Measurements from ENCODE around the gene SLC22A23. TPM values are rescaled to one million over a fixed set of nuclear protein-coding genes. Genes with fewer than 3 reads are reported as not detected.

Gene SLC22A23
- total RNA-seq, 1 donor from 2014 or later: 14.6 TPM

- H3K4me3 Mint-ChIP-seq: no peak overlapping the region
- H3K36me3 Mint-ChIP-seq (ENCODE audit: low read depth): peaks cover 14% of the 10 kb centered on the region
- H3K4me1 Mint-ChIP-seq: peaks cover 18% of the 10 kb centered on the region
- H3K27ac Mint-ChIP-seq (ENCODE audit: unreplicated experiment): peak overlapping the region; percentile 43
- DNase-seq (ENCODE audit: low read depth, low spot score): no peak
- H3K9me3 Mint-ChIP-seq: no peaks in the 10 kb centered on the region
- no peak for TF ChIP-seq CTCF (conservative IDR thresholded peaks at IDR 0.05)
- H3K27me3 Mint-ChIP-seq (ENCODE audit: low read depth): no peaks in the 10 kb centered on the region
These were observed 180.4 kb downstream of the SLC22A23 start for GRCh38 chr6:3276174-3277167.

DNA sequence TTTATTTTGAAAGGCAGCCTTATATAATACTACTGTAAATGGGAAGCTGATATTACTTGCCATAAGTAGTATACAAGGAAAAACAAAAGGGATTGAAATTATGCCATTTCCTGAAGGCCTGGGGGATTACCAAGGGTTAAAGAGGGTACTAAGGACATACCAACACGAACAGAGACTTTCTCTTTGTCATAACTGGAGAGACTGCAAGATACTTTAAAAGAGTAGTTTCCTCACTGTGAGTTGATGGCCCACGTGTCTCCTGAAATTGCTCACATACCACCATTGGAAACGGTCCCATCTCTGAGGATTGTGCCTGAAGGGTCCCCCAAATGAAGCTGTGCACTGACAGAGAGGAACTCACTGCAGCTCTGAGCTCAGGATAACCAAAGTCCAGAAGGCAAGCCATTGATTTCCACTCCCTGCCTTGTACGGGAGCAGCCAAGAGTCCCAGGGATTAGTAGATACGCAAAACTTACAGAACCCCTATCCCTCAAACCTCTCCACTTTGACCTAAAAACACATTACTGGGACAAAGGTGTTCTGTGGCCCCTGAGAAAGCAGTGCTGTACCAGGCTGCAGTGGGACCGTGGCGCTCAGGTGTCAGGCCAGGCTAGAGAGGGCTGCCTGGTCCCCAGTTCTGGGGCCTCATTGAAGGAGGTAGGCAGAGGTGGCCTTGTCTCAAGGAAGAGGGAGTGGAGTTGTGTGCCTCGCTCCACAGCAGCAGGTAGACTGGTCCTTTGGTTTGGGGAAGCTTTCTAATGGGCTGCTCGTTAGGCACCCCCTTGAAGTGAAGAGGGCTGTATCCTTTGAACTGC lies 182.9 kb downstream of the SLC22A23 start:
- Mint-ChIP-seq H3K4me1 (peaks cover 5% of the 10 kb centered on the region), H3K4me3 (no peak overlapping the region), H3K27me3 (ENCODE audit: low read depth) (no peaks in the 10 kb centered on the region), H3K27ac (ENCODE audit: unreplicated experiment) (peak overlapping the region; percentile 6), H3K9me3 (no peaks in the 10 kb centered on the region), H3K36me3 (ENCODE audit: low read depth) (peaks cover 21% of the 10 kb centered on the region)
- no peak for TF ChIP-seq CTCF (conservative IDR thresholded peaks at IDR 0.05)
- DNase-seq (ENCODE audit: low read depth, low spot score): no peak

GRCh38 chr6:3272911-3273547 lies 183.8 kb downstream of the SLC22A23 start:
- DNase-seq (ENCODE audit: low read depth, low spot score): no peak
- peaks cover 5% of the 10 kb centered on the region for H3K4me1 Mint-ChIP-seq
- no peaks in the 10 kb centered on the region for H3K27me3 Mint-ChIP-seq (ENCODE audit: low read depth)
- H3K9me3 Mint-ChIP-seq: no peaks in the 10 kb centered on the region
- no peak for TF ChIP-seq CTCF (conservative IDR thresholded peaks at IDR 0.05)
- H3K27ac Mint-ChIP-seq (ENCODE audit: unreplicated experiment): no peak overlapping the region
- H3K36me3 Mint-ChIP-seq (ENCODE audit: low read depth): peaks cover 21% of the 10 kb centered on the region
- H3K4me3 Mint-ChIP-seq: no peak overlapping the region

- TF ChIP-seq CTCF (conservative IDR thresholded peaks at IDR 0.05): no peak
- no peak overlapping the region for H3K4me3 Mint-ChIP-seq
- no peak for DNase-seq (ENCODE audit: low read depth, low spot score)
- no peaks in the 10 kb centered on the region for H3K9me3 Mint-ChIP-seq
- no peaks in the 10 kb centered on the region for H3K27me3 Mint-ChIP-seq (ENCODE audit: low read depth)
- peaks cover 21% of the 10 kb centered on the region for H3K36me3 Mint-ChIP-seq (ENCODE audit: low read depth)
- no peak overlapping the region for H3K27ac Mint-ChIP-seq (ENCODE audit: unreplicated experiment)
- H3K4me1 Mint-ChIP-seq: peaks cover 5% of the 10 kb centered on the region
These were observed 185.1 kb downstream of the SLC22A23 start for GRCh38 chr6:3271756-3272155.

- peaks cover 5% of the 10 kb centered on the region for H3K4me1 Mint-ChIP-seq
- no peaks in the 10 kb centered on the region for H3K27me3 Mint-ChIP-seq (ENCODE audit: low read depth)
- H3K9me3 Mint-ChIP-seq: no peaks in the 10 kb centered on the region
- no peak overlapping the region for H3K4me3 Mint-ChIP-seq
- H3K27ac Mint-ChIP-seq (ENCODE audit: unreplicated experiment): peak overlapping the region; percentile 11
- peaks cover 21% of the 10 kb centered on the region for H3K36me3 Mint-ChIP-seq (ENCODE audit: low read depth)
- TF ChIP-seq CTCF (conservative IDR thresholded peaks at IDR 0.05): no peak
- no peak for DNase-seq (ENCODE audit: low read depth, low spot score)
These were observed 186.6 kb downstream of the SLC22A23 start for GRCh38 chr6:3270258-3270657.
